GM23338 (cell line): Measurements from ENCODE around the gene NRG3. TPM values are rescaled to one million over a fixed set of nuclear protein-coding genes. Genes with fewer than 3 reads are reported as not detected.

Source experiments
- ATAC-seq: fragments of 200-7000 bp; cut with Tn5 transposase; 3 replicates; pipeline ENCODE4 v1.9.1; 2020
- DNase-seq: peaks from one replicate; pipeline ENCODE4 v3.0.0-alpha.2; 2015; ENCODE audit warnings: low spot score
- H2AFZ ChIP-seq: fragments of 200-600 bp; sonication (generic); 2 replicates; pipeline ENCODE4 v1.8.0; 2016; ENCODE audit warnings: antibody characterized with exemption, mild to moderate bottlenecking, moderate library complexity
- H3F3A ChIP-seq: fragments of 200-600 bp; sonication (generic); replicated peaks from 2 replicates; pipeline ENCODE4 v1.8.0; 2017; ENCODE audit warnings: antibody characterized with exemption, mixed run types, low read depth
- H3K27ac ChIP-seq: fragments of 200-600 bp; sonication (generic); 2 replicates; pipeline ENCODE4 v1.6.1; 2016; ENCODE audit warnings: low read depth
- H3K27me3 ChIP-seq: fragments of 200-600 bp; sonication (generic); 2 replicates; pipeline ENCODE4 v1.8.0; 2016; ENCODE audit warnings: mild to moderate bottlenecking, mixed run types, moderate library complexity; ENCODE audit not compliant: insufficient read depth
- H3K36me3 ChIP-seq: fragments of 200-600 bp; sonication (generic); 2 replicates; pipeline ENCODE4 v1.8.0; 2016; ENCODE audit warnings: mild to moderate bottlenecking; ENCODE audit not compliant: insufficient read depth
- H3K4me1 ChIP-seq: fragments of 200-600 bp; sonication (generic); 2 replicates; pipeline ENCODE4 v1.8.0; 2016; ENCODE audit warnings: mild to moderate bottlenecking, moderate library complexity; ENCODE audit not compliant: insufficient read depth
- H3K4me2 ChIP-seq: fragments of 200-600 bp; sonication (generic); 2 replicates; pipeline ENCODE4 v1.7.1; 2017; ENCODE audit warnings: mixed run types
- H3K4me3 ChIP-seq: fragments of 200-600 bp; sonication (generic); 2 replicates; pipeline ENCODE4 v1.6.1; 2016; ENCODE audit warnings: mixed run types
- H3K79me2 ChIP-seq: fragments of 200-600 bp; sonication (generic); replicated peaks from 2 replicates; pipeline ENCODE4 v1.8.0; 2017; ENCODE audit warnings: mild to moderate bottlenecking; ENCODE audit not compliant: insufficient read depth
- H3K9me2 ChIP-seq: fragments of 200-600 bp; sonication (generic); 2 replicates; pipeline ENCODE4 v1.8.0; 2017; ENCODE audit not compliant: insufficient read depth
- H4K20me1 ChIP-seq: fragments of 200-600 bp; sonication (generic); replicated peaks from 2 replicates; pipeline ENCODE4 v1.8.0; 2017; ENCODE audit warnings: mild to moderate bottlenecking; ENCODE audit not compliant: insufficient read depth
- H3K27ac Mint-ChIP-seq: 2 replicates; pipeline ENCODE4 v1.8.0; 2020; ENCODE audit warnings: inconsistent platforms, mild to moderate bottlenecking, moderate library complexity, mixed read lengths
- H3K27me3 Mint-ChIP-seq: 3 replicates; pipeline ENCODE4 v1.8.0; 2022; ENCODE audit warnings: low read depth, mild to moderate bottlenecking, moderate library complexity, mixed read lengths, inconsistent platforms; ENCODE audit not compliant: insufficient read depth, poor library complexity
- H3K36me3 Mint-ChIP-seq: 3 replicates; pipeline ENCODE4 v1.8.0; 2021; ENCODE audit warnings: low read depth, mild to moderate bottlenecking, inconsistent platforms, moderate library complexity, mixed read lengths
- H3K4me1 Mint-ChIP-seq: 3 replicates; pipeline ENCODE4 v1.8.0; 2020; ENCODE audit warnings: mild to moderate bottlenecking, inconsistent platforms, mixed read lengths
- H3K4me3 Mint-ChIP-seq: 3 replicates; pipeline ENCODE4 v1.8.0; 2021; ENCODE audit warnings: moderate library complexity, mild to moderate bottlenecking, inconsistent platforms, mixed read lengths
- H3K9me3 Mint-ChIP-seq: 3 replicates; pipeline ENCODE4 v1.8.0; 2020; ENCODE audit warnings: moderate library complexity, mild to moderate bottlenecking, inconsistent platforms, mixed read lengths
- CREB1 ChIP-seq: fragments of 250-450 bp; sonication (Bioruptor Pico); IDR thresholded peaks from 2 replicates; pipeline ENCODE4 v1.5.0; 2020; ENCODE audit warnings: low read depth, mild to moderate bottlenecking, moderate library complexity
- EZH2phosphoT487 ChIP-seq: fragments of 200-600 bp; sonication (generic); IDR thresholded peaks from one replicate; pipeline ENCODE4 v1.8.1; 2018; ENCODE audit warnings: antibody characterized with exemption; ENCODE audit not compliant: unreplicated experiment
- JUNB ChIP-seq: IDR thresholded peaks from one replicate; pipeline ENCODE4 v1.6.1; 2016; ENCODE audit warnings: antibody characterized with exemption; ENCODE audit not compliant: unreplicated experiment
- POLR2AphosphoS5 ChIP-seq: IDR thresholded peaks from 2 replicates; pipeline ENCODE4 v1.6.1; 2016; ENCODE audit warnings: antibody characterized with exemption, low read depth
- STAT1 ChIP-seq: IDR thresholded peaks from one replicate; pipeline ENCODE4 v1.6.1; 2016; ENCODE audit warnings: antibody characterized with exemption; ENCODE audit not compliant: unreplicated experiment
- ZNF114 ChIP-seq: fragments of 250-450 bp; sonication (Bioruptor Pico); IDR thresholded peaks from 2 replicates; pipeline ENCODE4 v1.5.0; 2020; ENCODE audit warnings: mild to moderate bottlenecking, moderate library complexity
- polyA plus RNA-seq: library from polyadenylated mRNA; unstranded; fragments of >200 nt; fragmentation: Nextera tagmentation; extraction: Ambion mirVana; gene quantifications from 2 replicates; pipeline ENCODE4 v1.2.1, GENCODE V29; 2016
- total RNA-seq: library from RNA; depleted of rRNA; stranded (reverse); fragments of >200 nt; shearing (Covaris generic); gene quantifications from 2 replicates; pipeline ENCODE4 v1.2.3, GENCODE V29; 2014
- TF ChIP-seq, protein P1 (sequence below), 2 experiments: fragments of 200-600 bp in 1 of 2; sonication (generic) in 1 of 2; conservative IDR thresholded peaks; 2 replicates each; pipeline versions ENCODE4 v1.5.1 to v1.6.1; 2016 to 2017; ENCODE audit warnings: antibody characterized with exemption in 2 of 2, low read depth in 2 of 2, mild to moderate bottlenecking in 2 of 2, moderate library complexity in 1 of 2
- TF ChIP-seq, protein P2 (sequence below): fragments of 250-450 bp; sonication (Bioruptor Pico); IDR thresholded peaks from 2 replicates; pipeline ENCODE4 v1.5.0; 2020; ENCODE audit warnings: mild to moderate bottlenecking, moderate library complexity
- TF ChIP-seq, protein P3 (sequence below): IDR thresholded peaks from 2 replicates; pipeline ENCODE4 v1.6.1; 2016; ENCODE audit warnings: antibody characterized with exemption

NRG3 gene
- total and polyA plus RNA-seq, 2 experiments from 2014 or later, result 1.9 to 3.9 TPM

DNA sequence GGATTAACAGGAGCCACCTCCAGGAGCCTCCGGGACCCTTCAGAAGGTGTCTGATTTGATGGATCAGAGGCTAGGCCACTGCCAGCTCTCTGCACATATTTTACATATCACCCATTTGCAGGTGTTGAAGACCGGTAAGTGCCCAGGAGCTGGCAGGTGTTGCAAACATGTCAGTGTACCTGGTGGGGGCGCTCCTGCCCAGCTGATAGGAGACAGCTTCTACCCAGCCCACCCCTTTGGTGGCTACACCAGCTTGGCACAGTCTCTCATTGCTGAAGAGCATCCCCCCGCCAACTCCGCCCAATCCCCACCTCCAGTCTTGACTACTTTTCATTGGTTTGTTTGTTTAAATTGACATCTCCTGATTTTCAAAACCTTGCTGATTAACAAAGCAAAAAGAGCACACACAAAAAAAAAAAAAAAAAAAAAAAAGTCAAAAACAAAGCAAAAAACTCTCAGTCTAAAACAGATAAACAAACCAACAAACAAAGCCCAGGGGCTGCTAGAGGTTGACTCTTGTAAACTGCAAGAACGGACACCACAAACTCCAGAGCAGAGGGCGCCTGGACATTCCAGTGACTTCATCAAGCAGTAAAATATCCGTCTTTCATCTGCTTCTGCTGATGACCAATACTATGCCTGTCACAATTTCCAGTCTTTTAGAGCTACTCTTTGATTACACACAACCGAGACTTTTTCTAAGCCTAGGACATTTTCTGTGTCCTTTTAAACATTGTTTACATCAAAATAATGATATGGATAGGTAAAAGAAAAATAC is 275.3 kb downstream of the NRG3 start:
- DNase-seq (peak; percentile 88), ATAC-seq (peak; percentile 99)

More for the DNA sequence above, 275.3 kb downstream of the NRG3 start:
- TF ChIP-seq JUNB, result no peak
- TF ChIP-seq CREB1 (CRISPR knock-in tag), result no peak
- no peak for TF ChIP-seq ZNF114 (CRISPR knock-in tag)
- no peak for TF ChIP-seq EZH2phosphoT487
- no peak for TF ChIP-seq POLR2AphosphoS5
- TF ChIP-seq, protein P1, sequence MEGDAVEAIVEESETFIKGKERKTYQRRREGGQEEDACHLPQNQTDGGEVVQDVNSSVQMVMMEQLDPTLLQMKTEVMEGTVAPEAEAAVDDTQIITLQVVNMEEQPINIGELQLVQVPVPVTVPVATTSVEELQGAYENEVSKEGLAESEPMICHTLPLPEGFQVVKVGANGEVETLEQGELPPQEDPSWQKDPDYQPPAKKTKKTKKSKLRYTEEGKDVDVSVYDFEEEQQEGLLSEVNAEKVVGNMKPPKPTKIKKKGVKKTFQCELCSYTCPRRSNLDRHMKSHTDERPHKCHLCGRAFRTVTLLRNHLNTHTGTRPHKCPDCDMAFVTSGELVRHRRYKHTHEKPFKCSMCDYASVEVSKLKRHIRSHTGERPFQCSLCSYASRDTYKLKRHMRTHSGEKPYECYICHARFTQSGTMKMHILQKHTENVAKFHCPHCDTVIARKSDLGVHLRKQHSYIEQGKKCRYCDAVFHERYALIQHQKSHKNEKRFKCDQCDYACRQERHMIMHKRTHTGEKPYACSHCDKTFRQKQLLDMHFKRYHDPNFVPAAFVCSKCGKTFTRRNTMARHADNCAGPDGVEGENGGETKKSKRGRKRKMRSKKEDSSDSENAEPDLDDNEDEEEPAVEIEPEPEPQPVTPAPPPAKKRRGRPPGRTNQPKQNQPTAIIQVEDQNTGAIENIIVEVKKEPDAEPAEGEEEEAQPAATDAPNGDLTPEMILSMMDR (conservative IDR thresholded peaks at IDR 0.05; ENCODE audit: low read depth in 2 of 2), result peak; percentile 66 to 92
- no peak for TF ChIP-seq STAT1
- TF ChIP-seq, protein P2, sequence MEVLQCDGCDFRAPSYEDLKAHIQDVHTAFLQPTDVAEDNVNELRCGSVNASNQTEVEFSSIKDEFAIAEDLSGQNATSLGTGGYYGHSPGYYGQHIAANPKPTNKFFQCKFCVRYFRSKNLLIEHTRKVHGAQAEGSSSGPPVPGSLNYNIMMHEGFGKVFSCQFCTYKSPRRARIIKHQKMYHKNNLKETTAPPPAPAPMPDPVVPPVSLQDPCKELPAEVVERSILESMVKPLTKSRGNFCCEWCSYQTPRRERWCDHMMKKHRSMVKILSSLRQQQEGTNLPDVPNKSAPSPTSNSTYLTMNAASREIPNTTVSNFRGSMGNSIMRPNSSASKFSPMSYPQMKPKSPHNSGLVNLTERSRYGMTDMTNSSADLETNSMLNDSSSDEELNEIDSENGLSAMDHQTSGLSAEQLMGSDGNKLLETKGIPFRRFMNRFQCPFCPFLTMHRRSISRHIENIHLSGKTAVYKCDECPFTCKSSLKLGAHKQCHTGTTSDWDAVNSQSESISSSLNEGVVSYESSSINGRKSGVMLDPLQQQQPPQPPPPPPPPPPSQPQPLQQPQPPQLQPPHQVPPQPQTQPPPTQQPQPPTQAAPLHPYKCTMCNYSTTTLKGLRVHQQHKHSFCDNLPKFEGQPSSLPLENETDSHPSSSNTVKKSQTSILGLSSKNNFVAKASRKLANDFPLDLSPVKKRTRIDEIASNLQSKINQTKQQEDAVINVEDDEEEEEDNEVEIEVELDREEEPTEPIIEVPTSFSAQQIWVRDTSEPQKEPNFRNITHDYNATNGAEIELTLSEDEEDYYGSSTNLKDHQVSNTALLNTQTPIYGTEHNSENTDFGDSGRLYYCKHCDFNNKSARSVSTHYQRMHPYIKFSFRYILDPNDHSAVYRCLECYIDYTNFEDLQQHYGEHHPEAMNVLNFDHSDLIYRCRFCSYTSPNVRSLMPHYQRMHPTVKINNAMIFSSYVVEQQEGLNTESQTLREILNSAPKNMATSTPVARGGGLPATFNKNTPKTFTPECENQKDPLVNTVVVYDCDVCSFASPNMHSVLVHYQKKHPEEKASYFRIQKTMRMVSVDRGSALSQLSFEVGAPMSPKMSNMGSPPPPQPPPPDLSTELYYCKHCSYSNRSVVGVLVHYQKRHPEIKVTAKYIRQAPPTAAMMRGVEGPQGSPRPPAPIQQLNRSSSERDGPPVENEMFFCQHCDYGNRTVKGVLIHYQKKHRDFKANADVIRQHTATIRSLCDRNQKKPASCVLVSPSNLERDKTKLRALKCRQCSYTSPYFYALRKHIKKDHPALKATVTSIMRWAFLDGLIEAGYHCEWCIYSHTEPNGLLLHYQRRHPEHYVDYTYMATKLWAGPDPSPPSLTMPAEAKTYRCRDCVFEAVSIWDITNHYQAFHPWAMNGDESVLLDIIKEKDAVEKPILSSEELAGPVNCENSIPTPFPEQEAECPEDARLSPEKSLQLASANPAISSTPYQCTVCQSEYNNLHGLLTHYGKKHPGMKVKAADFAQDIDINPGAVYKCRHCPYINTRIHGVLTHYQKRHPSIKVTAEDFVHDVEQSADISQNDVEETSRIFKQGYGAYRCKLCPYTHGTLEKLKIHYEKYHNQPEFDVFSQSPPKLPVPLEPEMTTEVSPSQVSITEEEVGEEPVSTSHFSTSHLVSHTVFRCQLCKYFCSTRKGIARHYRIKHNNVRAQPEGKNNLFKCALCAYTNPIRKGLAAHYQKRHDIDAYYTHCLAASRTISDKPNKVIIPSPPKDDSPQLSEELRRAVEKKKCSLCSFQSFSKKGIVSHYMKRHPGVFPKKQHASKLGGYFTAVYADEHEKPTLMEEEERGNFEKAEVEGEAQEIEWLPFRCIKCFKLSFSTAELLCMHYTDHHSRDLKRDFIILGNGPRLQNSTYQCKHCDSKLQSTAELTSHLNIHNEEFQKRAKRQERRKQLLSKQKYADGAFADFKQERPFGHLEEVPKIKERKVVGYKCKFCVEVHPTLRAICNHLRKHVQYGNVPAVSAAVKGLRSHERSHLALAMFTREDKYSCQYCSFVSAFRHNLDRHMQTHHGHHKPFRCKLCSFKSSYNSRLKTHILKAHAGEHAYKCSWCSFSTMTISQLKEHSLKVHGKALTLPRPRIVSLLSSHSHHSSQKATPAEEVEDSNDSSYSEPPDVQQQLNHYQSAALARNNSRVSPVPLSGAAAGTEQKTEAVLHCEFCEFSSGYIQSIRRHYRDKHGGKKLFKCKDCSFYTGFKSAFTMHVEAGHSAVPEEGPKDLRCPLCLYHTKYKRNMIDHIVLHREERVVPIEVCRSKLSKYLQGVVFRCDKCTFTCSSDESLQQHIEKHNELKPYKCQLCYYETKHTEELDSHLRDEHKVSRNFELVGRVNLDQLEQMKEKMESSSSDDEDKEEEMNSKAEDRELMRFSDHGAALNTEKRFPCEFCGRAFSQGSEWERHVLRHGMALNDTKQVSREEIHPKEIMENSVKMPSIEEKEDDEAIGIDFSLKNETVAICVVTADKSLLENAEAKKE (CRISPR knock-in tag), result no peak
- TF ChIP-seq, protein P3, sequence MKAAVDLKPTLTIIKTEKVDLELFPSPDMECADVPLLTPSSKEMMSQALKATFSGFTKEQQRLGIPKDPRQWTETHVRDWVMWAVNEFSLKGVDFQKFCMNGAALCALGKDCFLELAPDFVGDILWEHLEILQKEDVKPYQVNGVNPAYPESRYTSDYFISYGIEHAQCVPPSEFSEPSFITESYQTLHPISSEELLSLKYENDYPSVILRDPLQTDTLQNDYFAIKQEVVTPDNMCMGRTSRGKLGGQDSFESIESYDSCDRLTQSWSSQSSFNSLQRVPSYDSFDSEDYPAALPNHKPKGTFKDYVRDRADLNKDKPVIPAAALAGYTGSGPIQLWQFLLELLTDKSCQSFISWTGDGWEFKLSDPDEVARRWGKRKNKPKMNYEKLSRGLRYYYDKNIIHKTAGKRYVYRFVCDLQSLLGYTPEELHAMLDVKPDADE, result no peak
- H3K27me3 ChIP-seq, result no peaks in the 10 kb centered on the region
- no peaks in the 10 kb centered on the region for H3K36me3 ChIP-seq
- no peaks in the 10 kb centered on the region for H3K9me2 ChIP-seq
- no peak overlapping the region for H3K4me3 ChIP-seq
- no peaks in the 10 kb centered on the region for H3K36me3 Mint-ChIP-seq
- no peak overlapping the region for H3K4me3 Mint-ChIP-seq
- H3K27ac Mint-ChIP-seq, result no peak overlapping the region
- no peak overlapping the region for H2AFZ ChIP-seq
- H3K4me1 Mint-ChIP-seq, result peaks cover 7% of the 10 kb centered on the region
- no peaks in the 10 kb centered on the region for H3K9me3 Mint-ChIP-seq
- no peaks in the 10 kb centered on the region; the same call in 1 of the 2 replicates for H3K4me1 ChIP-seq
- no peaks in the 10 kb centered on the region for H4K20me1 ChIP-seq
- no peak overlapping the region for H3K4me2 ChIP-seq
- H3F3A ChIP-seq, result no peaks in the 10 kb centered on the region
- H3K79me2 ChIP-seq, result no peaks in the 10 kb centered on the region
- no peaks in the 10 kb centered on the region for H3K27me3 Mint-ChIP-seq
- no peak overlapping the region for H3K27ac ChIP-seq
